ENCODE measurements around the gene PIK3AP1.

DNA sequence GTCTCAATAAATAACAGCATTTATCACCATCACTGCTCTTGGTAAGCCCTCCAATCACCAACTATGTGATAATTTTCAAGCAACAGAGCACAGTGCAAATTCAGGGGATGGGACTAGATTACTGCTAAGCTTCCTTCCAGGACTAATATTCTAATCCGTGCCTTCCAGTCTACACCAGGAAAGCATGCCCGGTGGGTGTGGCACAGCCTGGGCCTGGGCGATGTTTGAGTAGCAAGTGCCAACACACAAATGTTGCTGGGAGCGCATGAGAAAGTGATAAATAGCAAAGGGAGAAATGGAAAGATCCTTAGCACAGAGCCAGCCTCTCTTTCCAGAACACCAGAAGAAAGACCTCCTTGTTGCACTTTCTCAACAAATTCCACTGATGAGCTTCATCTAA, 120.0 kb downstream of the PIK3AP1 start:
- TF ChIP-seq, protein P1, sequence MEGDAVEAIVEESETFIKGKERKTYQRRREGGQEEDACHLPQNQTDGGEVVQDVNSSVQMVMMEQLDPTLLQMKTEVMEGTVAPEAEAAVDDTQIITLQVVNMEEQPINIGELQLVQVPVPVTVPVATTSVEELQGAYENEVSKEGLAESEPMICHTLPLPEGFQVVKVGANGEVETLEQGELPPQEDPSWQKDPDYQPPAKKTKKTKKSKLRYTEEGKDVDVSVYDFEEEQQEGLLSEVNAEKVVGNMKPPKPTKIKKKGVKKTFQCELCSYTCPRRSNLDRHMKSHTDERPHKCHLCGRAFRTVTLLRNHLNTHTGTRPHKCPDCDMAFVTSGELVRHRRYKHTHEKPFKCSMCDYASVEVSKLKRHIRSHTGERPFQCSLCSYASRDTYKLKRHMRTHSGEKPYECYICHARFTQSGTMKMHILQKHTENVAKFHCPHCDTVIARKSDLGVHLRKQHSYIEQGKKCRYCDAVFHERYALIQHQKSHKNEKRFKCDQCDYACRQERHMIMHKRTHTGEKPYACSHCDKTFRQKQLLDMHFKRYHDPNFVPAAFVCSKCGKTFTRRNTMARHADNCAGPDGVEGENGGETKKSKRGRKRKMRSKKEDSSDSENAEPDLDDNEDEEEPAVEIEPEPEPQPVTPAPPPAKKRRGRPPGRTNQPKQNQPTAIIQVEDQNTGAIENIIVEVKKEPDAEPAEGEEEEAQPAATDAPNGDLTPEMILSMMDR (IDR thresholded peaks at IDR 0.05): no peak
- TF ChIP-seq EP300 (IDR thresholded peaks at IDR 0.05) (no peak), POLR2AphosphoS5 (IDR thresholded peaks at IDR 0.05) (peak in 1 of 3 donors; percentile 41), POLR2A (IDR thresholded peaks at IDR 0.05) (no peak)

All from stomach (tissue), 4 donors.